Measurements from ENCODE around the gene IFNA8.

GRCh38 chr9:21450733-21451394 is 41.9 kb downstream of the IFNA8 start:
- TF ChIP-seq CTCF (IDR thresholded peaks at IDR 0.05) (no peak), POLR2A (IDR thresholded peaks at IDR 0.05) (no peak)

Measured in vagina (tissue), 2 donors.